ENCODE results near the gene ACOX3. TPM values are rescaled to one million over a fixed set of nuclear protein-coding genes. Genes with fewer than 3 reads are reported as not detected.

Gene ACOX3
- total RNA-seq, 1 donor from 2014 or later = 30.4 TPM

DNA sequence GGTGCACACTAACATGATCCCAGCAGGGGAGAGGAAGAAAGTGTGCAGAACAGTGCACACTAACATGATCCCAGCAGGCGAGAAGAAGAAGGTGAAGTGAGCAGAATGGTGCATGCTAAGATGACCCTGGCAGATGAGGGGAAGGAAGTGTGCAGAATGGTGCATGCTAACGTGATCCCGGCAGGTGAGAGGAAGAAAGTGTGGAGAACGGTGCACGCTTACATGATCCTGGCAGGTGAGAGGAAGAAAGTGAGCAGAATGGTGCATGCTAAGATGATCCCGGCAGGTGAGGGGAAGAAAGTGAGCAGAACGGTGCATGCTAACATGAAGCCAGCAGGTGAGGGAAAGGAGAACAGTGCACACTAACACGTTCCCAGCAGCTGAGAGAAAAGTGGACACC is 83.7 kb downstream of the ACOX3 start:
- intact Hi-C loops (cut with DNase I) = no loop called here
- no peak for TF ChIP-seq CTCF (IDR thresholded peaks at IDR 0.05)
- H3K4me1 ChIP-seq = peaks cover 31% of the 10 kb centered on the region
- ATAC-seq (no peak), DNase-seq (no peak)
- H3K27ac ChIP-seq = no peak overlapping the region
- no peaks in the 10 kb centered on the region for H3K27me3 ChIP-seq (ENCODE audit: low read depth)
- H3K9me3 ChIP-seq = no peaks in the 10 kb centered on the region
- no peaks in the 10 kb centered on the region for H3K36me3 ChIP-seq
- H3K4me3 ChIP-seq = no peak overlapping the region

DNA sequence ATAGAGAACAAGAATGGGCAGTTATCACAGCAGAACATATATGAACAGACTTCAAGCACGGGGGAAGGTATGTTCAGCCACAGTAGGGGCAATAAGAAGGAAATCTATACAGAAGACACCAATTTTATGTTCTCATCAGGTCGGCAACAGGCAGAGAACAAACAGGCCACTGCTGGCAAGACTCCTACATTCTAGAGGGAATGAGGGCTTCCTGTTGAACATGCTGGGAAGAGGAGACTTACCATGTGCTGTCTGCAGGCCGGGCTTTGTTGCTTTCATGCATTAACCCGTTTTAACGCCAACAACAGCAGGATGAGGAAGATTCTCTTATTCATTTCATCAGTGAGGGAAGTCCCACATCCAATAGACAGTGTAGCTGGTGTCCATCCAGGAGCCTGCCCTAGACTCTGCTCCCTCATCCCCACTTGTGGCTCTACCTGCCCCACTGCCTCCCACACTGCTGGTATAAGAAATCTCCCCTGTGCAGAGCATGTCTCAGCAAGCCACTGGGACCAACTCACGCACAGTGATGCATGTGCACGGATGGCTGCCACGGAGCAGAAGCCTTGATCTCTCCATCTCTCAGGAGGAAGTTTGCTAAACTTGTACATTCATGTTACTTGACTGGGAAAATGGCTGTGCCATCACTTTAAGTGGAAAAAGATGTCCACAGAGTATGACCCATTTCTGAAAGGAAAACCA is 84.5 kb downstream of the ACOX3 start:
- Histone ChIP-seq H3K4me3 (no peak overlapping the region), H3K9me3 (no peaks in the 10 kb centered on the region), H3K4me1 (peaks cover 39% of the 10 kb centered on the region), H3K27me3 (ENCODE audit: low read depth) (no peaks in the 10 kb centered on the region), H3K27ac (no peak overlapping the region), H3K36me3 (no peaks in the 10 kb centered on the region)
- no peak for DNase-seq
- no peak for TF ChIP-seq CTCF (IDR thresholded peaks at IDR 0.05)
- no peak for ATAC-seq
- intact Hi-C loops (cut with DNase I) = no loop called here

GRCh38 chr4:8355306-8355705 is 85.2 kb downstream of the ACOX3 start:
- H3K27ac ChIP-seq = no peak overlapping the region
- peak in 1 of 2 donors; percentile 63 for ATAC-seq
- no peaks in the 10 kb centered on the region for H3K36me3 ChIP-seq
- H3K4me3 ChIP-seq = no peak overlapping the region
- intact Hi-C loops (cut with DNase I) = no loop called here
- no peaks in the 10 kb centered on the region for H3K9me3 ChIP-seq
- peaks cover 43% of the 10 kb centered on the region for H3K4me1 ChIP-seq
- TF ChIP-seq CTCF (IDR thresholded peaks at IDR 0.05) = no peak
- DNase-seq = no peak
- no peaks in the 10 kb centered on the region for H3K27me3 ChIP-seq (ENCODE audit: low read depth)

DNA sequence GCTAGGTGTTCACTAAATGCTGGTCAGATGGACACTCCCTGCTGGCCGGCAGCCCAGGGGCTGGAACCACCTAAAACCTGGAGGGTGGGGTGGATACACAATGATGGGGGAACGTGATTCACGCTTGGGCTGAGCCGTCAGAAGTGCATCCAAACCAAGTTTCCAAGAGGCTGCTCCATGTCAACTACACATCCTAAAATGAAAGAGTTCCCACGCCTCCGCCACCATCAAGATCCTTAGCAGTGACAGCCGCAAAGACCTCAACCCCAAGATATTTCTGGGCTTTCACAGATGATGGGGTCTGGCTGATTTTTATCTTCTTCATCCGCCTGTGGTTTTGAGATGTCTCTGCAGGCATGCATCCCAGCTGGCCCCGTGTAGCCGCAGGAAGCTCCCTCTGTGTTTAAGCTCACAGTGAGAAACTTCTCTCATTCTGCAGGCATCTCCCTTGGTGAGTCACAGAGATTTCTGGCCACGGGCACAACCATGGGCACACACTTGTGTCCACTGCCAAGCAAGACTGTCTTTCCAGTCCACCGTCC is 86.5 kb downstream of the ACOX3 start:
- Histone ChIP-seq H3K9me3 (no peaks in the 10 kb centered on the region), H3K36me3 (no peaks in the 10 kb centered on the region), H3K4me3 (no peak overlapping the region), H3K27ac (no peak overlapping the region), H3K27me3 (ENCODE audit: low read depth) (no peaks in the 10 kb centered on the region), H3K4me1 (peaks cover 43% of the 10 kb centered on the region)
- TF ChIP-seq CTCF (IDR thresholded peaks at IDR 0.05) = no peak
- DNase-seq (no peak), ATAC-seq (no peak)
- intact Hi-C loops (cut with DNase I) = no loop called here

DNA sequence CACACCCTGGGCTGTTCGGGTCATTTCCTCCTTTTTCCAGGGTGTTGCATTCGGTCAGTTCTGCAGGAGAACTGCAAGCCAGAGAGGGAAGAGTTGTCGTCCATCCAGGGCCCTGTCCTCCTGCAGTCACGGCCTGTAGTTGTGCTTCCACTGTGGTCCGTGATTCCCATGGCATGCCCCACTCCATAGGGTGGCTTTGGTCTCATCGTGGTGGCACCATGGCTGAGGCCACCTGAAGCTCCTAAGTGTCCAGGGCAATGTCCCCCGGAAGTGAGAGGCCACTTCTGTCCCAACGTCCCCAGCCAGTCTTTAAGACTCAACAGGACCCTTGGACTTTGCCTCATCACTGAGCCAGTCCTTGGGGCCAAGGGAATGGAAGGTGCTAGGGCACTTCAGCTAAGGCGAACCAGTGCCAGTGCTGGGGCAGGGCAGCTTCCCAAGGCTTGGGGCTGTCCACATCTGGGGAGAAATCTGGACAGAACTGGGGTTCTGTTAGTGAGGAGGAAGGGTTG is 87.3 kb downstream of the ACOX3 start:
- Histone ChIP-seq H3K4me1 (peaks cover 43% of the 10 kb centered on the region), H3K27ac (peak overlapping the region; percentile 24), H3K9me3 (no peaks in the 10 kb centered on the region), H3K36me3 (no peaks in the 10 kb centered on the region), H3K27me3 (ENCODE audit: low read depth) (no peaks in the 10 kb centered on the region), H3K4me3 (no peak overlapping the region)
- intact Hi-C loops (cut with DNase I) = no loop called here
- no peak for TF ChIP-seq CTCF (IDR thresholded peaks at IDR 0.05)
- ATAC-seq (no peak), DNase-seq (no peak)
